Activated CD4-positive, alpha-beta T cell treated with anti-CD3 and anti-CD28 coated beads for 24 hours (primary cell): ENCODE measurements around the gene CLDN20.
A peak's percentile ranks its signal among the peaks of the same experiment; 100 is the strongest.
"Not testable (repeated sequence)": the region's sequence is repeated elsewhere in the genome, so short reads cannot be mapped to it uniquely, and the experiment has no call there.

Experiments
- DNase-seq, 2 donors: peaks; one replicate each; pipeline ENCODE4 v3.0.0-alpha.2; 2020; ENCODE audit warnings: low read depth in 2 of 2

Gene CLDN20

GRCh38 chr6:155311583-155311982 lies 47.8 kb downstream of the CLDN20 start:
- DNase-seq: no peak

- not testable (repeated sequence) for DNase-seq
Observed at GRCh38 chr6:155312950-155313349, 49.1 kb downstream of the CLDN20 start.

- DNase-seq: no peak
Observed at GRCh38 chr6:155313602-155314091, 49.8 kb downstream of the CLDN20 start.

- DNase-seq: peak; percentile 93 to 97
Observed at GRCh38 chr6:155314092-155314772, 50.4 kb downstream of the CLDN20 start, which contains the start of gene TFB1M. TSS of gene TFB1M (minus strand) at chr6:155314484. CDS start at chr6:155314428, 56 bp downstream.

- DNase-seq: peak; percentile 37 to 39
Observed at GRCh38 chr6:155314773-155315515, 51.1 kb downstream of the CLDN20 start.

GRCh38 chr6:155315516-155315871 lies 51.7 kb downstream of the CLDN20 start:
- no peak for DNase-seq

- no peak for DNase-seq
Observed at GRCh38 chr6:155316419-155316818, 52.6 kb downstream of the CLDN20 start.

- DNase-seq: no peak
Observed at GRCh38 chr6:155317186-155317585, 53.4 kb downstream of the CLDN20 start.

GRCh38 chr6:155319902-155320301 lies 56.1 kb downstream of the CLDN20 start:
- no peak for DNase-seq

- DNase-seq: no peak
Observed at GRCh38 chr6:155324172-155324571, 60.4 kb downstream of the CLDN20 start.

- DNase-seq: no peak
Observed at GRCh38 chr6:155324993-155325392, 61.2 kb downstream of the CLDN20 start.

GRCh38 chr6:155325700-155326516 lies 62.1 kb downstream of the CLDN20 start:
- DNase-seq: no peak
